ENCODE data around the gene CHKA.

The CHKA gene

GRCh38 chr11:68082481-68082880 lies 38.7 kb downstream of the CHKA start:
- H3K4me3 ChIP-seq (ENCODE audit: low read depth, low read length) = no peak overlapping the region
- TF ChIP-seq, protein P1, sequence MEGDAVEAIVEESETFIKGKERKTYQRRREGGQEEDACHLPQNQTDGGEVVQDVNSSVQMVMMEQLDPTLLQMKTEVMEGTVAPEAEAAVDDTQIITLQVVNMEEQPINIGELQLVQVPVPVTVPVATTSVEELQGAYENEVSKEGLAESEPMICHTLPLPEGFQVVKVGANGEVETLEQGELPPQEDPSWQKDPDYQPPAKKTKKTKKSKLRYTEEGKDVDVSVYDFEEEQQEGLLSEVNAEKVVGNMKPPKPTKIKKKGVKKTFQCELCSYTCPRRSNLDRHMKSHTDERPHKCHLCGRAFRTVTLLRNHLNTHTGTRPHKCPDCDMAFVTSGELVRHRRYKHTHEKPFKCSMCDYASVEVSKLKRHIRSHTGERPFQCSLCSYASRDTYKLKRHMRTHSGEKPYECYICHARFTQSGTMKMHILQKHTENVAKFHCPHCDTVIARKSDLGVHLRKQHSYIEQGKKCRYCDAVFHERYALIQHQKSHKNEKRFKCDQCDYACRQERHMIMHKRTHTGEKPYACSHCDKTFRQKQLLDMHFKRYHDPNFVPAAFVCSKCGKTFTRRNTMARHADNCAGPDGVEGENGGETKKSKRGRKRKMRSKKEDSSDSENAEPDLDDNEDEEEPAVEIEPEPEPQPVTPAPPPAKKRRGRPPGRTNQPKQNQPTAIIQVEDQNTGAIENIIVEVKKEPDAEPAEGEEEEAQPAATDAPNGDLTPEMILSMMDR (IDR thresholded peaks at IDR 0.05; ENCODE audit: low read depth, low read length) = no peak

- TF ChIP-seq, protein P1 (IDR thresholded peaks at IDR 0.05; ENCODE audit: low read depth, low read length) = no peak
- H3K4me3 ChIP-seq (ENCODE audit: low read depth, low read length) = no peak overlapping the region
These were observed 39.5 kb downstream of the CHKA start for GRCh38 chr11:68081691-68082090.

- H3K4me3 ChIP-seq (ENCODE audit: low read depth, low read length) = no peak overlapping the region
- TF ChIP-seq, protein P1 (IDR thresholded peaks at IDR 0.05; ENCODE audit: low read depth, low read length) = no peak
These were observed 40.3 kb downstream of the CHKA start for GRCh38 chr11:68080860-68081259.

GRCh38 chr11:68077617-68078582 lies 43.3 kb downstream of the CHKA start:
- no peak overlapping the region for H3K4me3 ChIP-seq (ENCODE audit: low read depth, low read length)
- TF ChIP-seq, protein P1 (IDR thresholded peaks at IDR 0.05; ENCODE audit: low read depth, low read length) = no peak

- no peak overlapping the region for H3K4me3 ChIP-seq (ENCODE audit: low read depth, low read length)
- TF ChIP-seq, protein P1 (IDR thresholded peaks at IDR 0.05; ENCODE audit: low read depth, low read length) = 0 out of 2 replicates have a peak, but pooled peaks have one; percentile 23
These were observed 44.7 kb downstream of the CHKA start for GRCh38 chr11:68076371-68077042.

DNA sequence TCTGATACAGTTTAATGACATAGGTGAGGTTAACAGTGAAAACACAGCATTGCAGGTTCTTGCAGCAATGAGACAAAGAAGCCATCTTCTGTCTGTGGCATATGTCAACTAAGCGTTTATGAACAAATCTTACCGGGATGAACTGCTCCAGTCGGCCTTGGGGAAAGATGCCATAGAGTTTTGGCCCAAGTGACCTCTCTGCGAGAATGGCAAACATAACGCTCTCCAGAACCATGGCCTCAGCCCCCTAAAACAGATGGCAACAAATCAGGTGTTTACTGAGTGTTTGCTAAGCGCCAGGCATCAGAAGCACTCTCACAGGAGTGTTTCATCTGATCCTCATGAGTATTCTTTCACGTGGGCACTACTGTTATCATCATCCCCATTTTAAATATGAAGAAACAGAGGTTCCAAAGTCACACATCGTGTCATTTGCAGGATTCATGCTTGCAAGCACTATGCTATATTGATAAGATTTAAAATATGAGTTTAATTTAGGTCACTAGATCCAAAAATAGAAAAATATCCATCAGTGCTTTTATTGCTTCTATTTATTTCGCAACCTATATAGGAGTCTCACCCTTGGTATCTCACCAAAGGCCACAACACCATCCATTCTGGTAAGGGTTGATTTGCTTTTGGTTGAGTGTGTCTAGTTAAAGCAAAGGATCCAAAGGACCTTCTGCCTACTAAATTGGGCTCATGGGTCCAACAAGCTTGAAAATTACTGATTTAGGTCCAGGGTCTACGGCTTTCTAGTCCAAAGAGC lies 46.4 kb downstream of the CHKA start:
- TF ChIP-seq, protein P1 (IDR thresholded peaks at IDR 0.05; ENCODE audit: low read depth, low read length) = no peak
- no peak overlapping the region for H3K4me3 ChIP-seq (ENCODE audit: low read depth, low read length)
